Activated naive CD8-positive, alpha-beta T cell treated with anti-CD3 and anti-CD28 coated beads, Interleukin-2, amount 50 U/mL, for 24 hours (primary cell): ENCODE data around the gene PRPH.

ENCODE experiments used
- ATAC-seq: fragments of 150-1000 bp; cut with Tn5 transposase; one replicate; pipeline ENCODE4 v1.10.0; 2021
- DNase-seq: peaks from one replicate; pipeline ENCODE4 v3.0.0; 2021
- H3K27ac Mint-ChIP-seq: one replicate; pipeline ENCODE4 v1.8.0; 2021; ENCODE audit warnings: mild to moderate bottlenecking, mixed read lengths
- H3K27me3 Mint-ChIP-seq: one replicate; pipeline ENCODE4 v1.8.0; 2021; ENCODE audit warnings: mixed read lengths
- H3K36me3 Mint-ChIP-seq: one replicate; pipeline ENCODE4 v1.8.0; 2021; ENCODE audit warnings: low read depth, mixed read lengths
- H3K4me1 Mint-ChIP-seq: one replicate; pipeline ENCODE4 v1.8.0; 2021; ENCODE audit warnings: mixed read lengths
- H3K4me3 Mint-ChIP-seq: one replicate; pipeline ENCODE4 v1.8.0; 2021; ENCODE audit warnings: mild to moderate bottlenecking, moderate library complexity, mixed read lengths
- H3K9me3 Mint-ChIP-seq: one replicate; pipeline ENCODE4 v1.8.0; 2021; ENCODE audit warnings: mixed read lengths

PRPH gene

DNA sequence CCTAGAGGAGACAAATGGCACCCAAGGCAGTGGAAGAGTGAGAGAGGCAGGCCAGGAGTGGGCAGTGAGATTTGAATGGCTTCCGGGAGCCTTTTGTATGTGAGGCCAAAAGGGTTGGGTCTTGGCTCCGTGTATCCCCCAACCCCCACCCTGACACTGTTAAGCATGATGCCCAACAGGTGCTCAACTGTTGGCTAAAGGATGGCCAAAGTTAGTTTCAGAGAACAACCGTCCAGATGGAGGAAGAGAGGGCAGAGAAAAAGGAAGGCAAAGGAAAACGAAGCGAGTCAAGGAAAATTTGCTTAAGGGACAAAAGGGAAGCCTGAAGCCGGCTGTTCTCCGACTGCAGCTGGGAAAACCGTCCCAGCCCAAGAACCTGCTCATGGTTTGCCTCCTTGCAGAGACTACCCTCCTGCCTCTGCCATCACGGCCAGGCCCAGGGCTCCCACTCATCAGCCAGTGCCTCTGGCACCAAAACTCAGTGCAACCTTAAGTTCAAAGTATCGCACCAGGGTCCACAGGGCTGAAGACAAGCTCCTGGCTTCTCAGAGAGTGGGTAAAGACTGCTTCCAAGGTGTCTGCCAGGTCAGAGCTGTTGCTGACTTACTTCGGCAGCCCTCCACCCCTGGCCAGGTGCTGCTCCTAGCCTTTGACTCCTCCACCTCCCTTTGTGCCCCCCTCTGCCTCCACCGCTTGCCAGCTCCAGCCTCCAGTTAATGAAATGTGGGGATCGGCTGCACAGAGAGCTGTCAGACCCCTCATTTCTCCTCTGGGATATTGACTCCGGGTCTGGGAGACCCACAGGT is 46.2 kb downstream of the PRPH start:
- H3K27me3 Mint-ChIP-seq = peaks cover 76% of the 10 kb centered on the region
- no peak overlapping the region for H3K27ac Mint-ChIP-seq
- DNase-seq (no peak), ATAC-seq (no peak)
- H3K4me1 Mint-ChIP-seq = peaks cover 40% of the 10 kb centered on the region
- no peaks in the 10 kb centered on the region for H3K9me3 Mint-ChIP-seq
- no peak overlapping the region for H3K4me3 Mint-ChIP-seq
- H3K36me3 Mint-ChIP-seq = no peaks in the 10 kb centered on the region

DNA sequence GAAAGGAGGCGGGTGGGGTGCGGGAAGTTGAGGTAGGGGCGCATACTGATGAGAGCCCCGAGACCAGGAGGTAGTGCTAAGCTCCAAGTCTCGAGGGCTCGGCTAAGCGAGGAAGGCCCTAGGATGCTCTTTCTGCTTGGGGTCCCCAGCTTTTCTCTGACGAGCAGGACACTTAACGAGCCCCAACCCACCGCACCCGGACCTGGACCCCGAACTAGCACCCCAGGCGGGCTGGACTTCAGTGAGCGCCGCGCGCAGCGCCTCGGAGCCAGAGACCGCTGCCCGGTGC is 46.8 kb downstream of the PRPH start:
- Mint-ChIP-seq H3K27ac (no peak overlapping the region), H3K27me3 (peaks cover 78% of the 10 kb centered on the region), H3K36me3 (no peaks in the 10 kb centered on the region), H3K4me1 (peaks cover 44% of the 10 kb centered on the region), H3K9me3 (no peaks in the 10 kb centered on the region), H3K4me3 (no peak overlapping the region)
- ATAC-seq (no peak), DNase-seq (no peak)

DNA sequence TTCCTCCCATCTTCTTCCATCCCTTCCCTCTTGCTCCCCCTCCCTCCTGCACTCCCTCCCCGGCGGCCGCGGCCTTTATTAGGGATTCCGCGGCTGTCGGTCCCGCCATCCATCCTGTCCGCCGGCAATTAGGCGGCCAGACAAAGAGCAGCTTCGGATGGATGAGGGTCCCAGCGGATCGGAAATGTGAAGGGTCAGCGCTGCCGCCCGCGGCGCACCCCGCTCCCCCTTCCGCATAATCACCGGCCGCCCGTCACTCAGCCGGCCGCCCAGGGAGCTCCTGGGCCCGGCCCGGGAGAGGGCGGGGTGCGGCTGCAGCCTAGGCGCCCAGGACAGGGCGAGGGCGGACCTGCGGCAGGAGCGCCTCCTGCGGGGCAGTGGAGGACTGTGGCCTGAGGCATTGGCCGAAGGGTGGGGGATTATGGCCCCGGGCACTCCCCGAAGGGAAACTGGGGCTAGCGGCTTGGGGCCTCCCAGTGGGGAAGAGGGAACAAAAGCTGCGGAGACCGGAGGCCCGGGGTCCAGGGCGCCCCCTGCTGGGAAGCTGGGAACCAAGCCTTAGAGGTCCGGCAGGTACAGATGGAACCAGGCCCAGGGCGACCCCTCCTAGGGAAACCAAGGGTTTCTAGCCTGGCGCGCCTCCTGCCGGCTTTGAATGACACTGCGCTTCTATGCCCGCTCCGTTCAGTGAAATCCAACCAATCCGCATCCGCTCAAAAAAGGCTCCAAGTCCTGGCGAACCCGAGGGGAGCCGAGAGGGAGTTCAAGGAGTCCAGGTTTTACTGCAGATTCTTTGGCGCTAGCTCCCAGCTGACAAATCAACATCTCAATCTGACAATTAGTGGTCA is 47.3 kb downstream of the PRPH start:
- H3K4me3 Mint-ChIP-seq = peak overlapping the region; percentile 66
- DNase-seq (peak; percentile 92), ATAC-seq (peak; percentile 76)
- H3K27ac Mint-ChIP-seq = no peak overlapping the region
- no peaks in the 10 kb centered on the region for H3K9me3 Mint-ChIP-seq
- peaks cover 77% of the 10 kb centered on the region for H3K27me3 Mint-ChIP-seq
- peaks cover 44% of the 10 kb centered on the region for H3K4me1 Mint-ChIP-seq
- no peaks in the 10 kb centered on the region for H3K36me3 Mint-ChIP-seq

DNA sequence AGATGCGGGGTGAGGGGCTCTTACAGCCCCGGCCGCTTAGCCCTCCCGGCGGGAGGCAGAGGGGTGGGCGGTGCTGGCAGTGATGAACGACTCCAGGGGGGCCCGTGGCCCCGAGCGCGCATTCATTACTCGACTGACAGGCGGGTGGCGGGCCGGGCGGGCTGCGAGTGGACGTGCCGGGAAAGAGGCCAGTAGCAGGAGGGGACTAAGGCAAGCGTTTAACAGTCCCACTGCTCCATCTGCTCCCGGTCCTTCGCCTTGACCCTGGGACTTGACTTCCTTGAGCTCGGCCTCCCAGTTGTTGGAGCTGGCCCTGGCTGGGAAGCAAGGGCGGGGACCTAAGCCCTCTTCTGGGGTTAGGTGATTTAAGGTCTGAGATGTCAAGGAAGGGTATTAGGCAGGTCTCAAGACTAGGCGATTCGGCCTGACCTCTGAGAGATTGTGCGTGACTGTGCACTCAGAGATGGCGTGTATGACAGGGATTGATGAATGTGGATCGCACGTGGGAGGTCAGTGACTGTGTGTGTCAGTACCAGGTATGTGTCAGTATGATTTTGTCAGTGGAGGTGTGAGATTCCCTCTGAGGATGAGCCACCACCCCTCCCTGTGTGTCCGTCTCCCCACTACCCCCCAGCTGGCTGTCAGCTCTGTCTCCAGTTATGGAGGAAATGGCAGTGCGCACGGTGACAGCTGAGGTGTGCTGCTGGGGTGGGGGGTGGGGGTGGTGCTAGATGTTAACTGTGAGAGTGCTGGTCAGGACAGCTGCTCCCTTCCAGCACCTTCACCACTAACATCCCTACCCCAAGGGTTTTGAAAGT is 48.2 kb downstream of the PRPH start:
- ATAC-seq = peak; percentile 40
- H3K4me1 Mint-ChIP-seq = peaks cover 40% of the 10 kb centered on the region

DNA sequence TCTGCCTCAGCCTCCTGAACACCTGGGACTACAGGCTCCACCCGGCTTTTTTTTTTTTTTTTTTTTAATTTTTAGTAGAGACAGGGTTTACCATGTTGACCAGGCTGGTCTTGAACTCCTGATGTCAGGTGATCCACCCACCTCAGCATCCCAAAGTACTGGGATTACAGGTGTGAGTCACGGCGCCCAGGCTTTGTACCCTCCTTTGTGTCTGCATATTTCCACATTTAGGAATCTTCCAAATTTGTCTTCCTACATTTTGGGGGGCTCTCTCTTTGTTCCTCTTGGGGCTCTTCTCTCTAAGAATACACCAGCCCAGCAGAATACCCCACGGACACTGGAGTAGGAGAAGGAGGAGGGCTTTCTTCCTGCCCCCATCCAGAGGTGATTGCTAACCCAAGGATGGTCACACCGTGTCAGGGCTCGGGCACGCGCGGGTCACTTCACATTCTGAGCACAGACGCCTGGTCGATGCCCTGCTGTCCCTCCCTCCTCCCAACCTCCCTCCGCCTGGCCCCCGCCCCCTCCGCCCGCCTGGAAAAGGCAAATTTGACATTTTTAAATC is 49.6 kb downstream of the PRPH start:
- Mint-ChIP-seq H3K36me3 (no peaks in the 10 kb centered on the region), H3K4me1 (peaks cover 41% of the 10 kb centered on the region), H3K27ac (no peak overlapping the region), H3K4me3 (no peak overlapping the region), H3K9me3 (no peaks in the 10 kb centered on the region), H3K27me3 (peaks cover 72% of the 10 kb centered on the region)
- ATAC-seq = no peak
- DNase-seq = no peak

More for the DNA sequence above, 48.2 kb downstream of the PRPH start:
- H3K36me3 Mint-ChIP-seq = no peaks in the 10 kb centered on the region
- H3K9me3 Mint-ChIP-seq = no peaks in the 10 kb centered on the region
- no peak for DNase-seq
- H3K27ac Mint-ChIP-seq = peak overlapping the region; percentile 16
- peaks cover 77% of the 10 kb centered on the region for H3K27me3 Mint-ChIP-seq
- peak overlapping the region; percentile 66 for H3K4me3 Mint-ChIP-seq

DNA sequence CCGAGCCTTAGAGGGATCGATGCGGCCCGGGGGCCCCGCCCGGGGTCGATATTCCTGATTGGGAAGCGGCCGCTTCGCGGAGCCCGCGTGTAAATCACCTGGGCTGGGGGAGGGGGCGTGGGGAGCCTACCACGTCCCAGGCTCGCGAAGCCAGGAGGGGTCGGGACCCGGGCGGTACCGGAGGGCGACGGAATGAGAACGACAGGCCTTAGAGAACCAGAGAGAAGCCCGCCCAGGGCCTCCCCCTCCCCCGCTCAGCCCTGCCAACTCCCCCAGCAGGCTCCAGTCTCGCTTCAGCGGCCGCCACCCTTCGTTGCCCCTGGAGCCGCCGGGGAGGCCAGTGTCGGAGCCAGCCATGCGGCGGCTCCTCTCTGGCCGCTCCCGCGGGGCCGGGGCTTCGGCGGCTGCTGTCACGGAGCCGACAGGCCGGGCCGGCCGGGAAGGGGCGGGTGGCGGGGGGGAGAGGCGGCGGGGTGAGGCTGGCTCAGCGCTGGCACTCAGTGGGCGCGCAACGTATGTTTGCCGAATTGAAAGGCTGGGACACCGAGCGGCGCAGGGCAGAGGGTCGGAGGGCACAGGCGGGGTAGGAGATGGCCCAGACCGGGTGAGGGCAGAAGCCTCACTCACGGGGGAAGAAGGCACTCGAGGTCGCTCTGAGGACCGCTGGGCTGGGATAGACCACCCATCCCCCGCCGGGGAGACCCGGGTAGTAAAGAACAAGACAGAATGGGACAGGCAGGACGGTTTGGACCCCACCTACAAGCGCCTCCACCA is 50.3 kb downstream of the PRPH start:
- no peak overlapping the region for H3K27ac Mint-ChIP-seq
- DNase-seq (no peak), ATAC-seq (no peak)
- H3K36me3 Mint-ChIP-seq = no peaks in the 10 kb centered on the region
- H3K4me3 Mint-ChIP-seq = peak overlapping the region; percentile 49
- peaks cover 41% of the 10 kb centered on the region for H3K4me1 Mint-ChIP-seq
- H3K9me3 Mint-ChIP-seq = no peaks in the 10 kb centered on the region
- peaks cover 69% of the 10 kb centered on the region for H3K27me3 Mint-ChIP-seq

GRCh38 chr12:49345825-49346658 is 51.1 kb downstream of the PRPH start:
- peaks cover 66% of the 10 kb centered on the region for H3K27me3 Mint-ChIP-seq
- ATAC-seq (no peak), DNase-seq (no peak)
- H3K4me1 Mint-ChIP-seq = peaks cover 41% of the 10 kb centered on the region
- no peak overlapping the region for H3K27ac Mint-ChIP-seq
- no peaks in the 10 kb centered on the region for H3K36me3 Mint-ChIP-seq
- H3K9me3 Mint-ChIP-seq = no peaks in the 10 kb centered on the region
- peak overlapping the region; percentile 49 for H3K4me3 Mint-ChIP-seq

- ATAC-seq (peak; percentile 27), DNase-seq (no peak)
- Mint-ChIP-seq H3K27me3 (peaks cover 61% of the 10 kb centered on the region), H3K9me3 (no peaks in the 10 kb centered on the region), H3K4me1 (peaks cover 41% of the 10 kb centered on the region), H3K27ac (no peak within 1 kb of the TSS), H3K36me3 (no peaks in the 10 kb centered on the region), H3K4me3 (peak within 1 kb of the TSS; percentile 56)
Observed at GRCh38 chr12:49346659-49347310, 51.8 kb downstream of the PRPH start, which contains the start of gene DNAJC22. Gene DNAJC22, plus strand, starts transcription at chr12:49346888. Its CDS starts 1,985 bp downstream, at chr12:49348873.

DNA sequence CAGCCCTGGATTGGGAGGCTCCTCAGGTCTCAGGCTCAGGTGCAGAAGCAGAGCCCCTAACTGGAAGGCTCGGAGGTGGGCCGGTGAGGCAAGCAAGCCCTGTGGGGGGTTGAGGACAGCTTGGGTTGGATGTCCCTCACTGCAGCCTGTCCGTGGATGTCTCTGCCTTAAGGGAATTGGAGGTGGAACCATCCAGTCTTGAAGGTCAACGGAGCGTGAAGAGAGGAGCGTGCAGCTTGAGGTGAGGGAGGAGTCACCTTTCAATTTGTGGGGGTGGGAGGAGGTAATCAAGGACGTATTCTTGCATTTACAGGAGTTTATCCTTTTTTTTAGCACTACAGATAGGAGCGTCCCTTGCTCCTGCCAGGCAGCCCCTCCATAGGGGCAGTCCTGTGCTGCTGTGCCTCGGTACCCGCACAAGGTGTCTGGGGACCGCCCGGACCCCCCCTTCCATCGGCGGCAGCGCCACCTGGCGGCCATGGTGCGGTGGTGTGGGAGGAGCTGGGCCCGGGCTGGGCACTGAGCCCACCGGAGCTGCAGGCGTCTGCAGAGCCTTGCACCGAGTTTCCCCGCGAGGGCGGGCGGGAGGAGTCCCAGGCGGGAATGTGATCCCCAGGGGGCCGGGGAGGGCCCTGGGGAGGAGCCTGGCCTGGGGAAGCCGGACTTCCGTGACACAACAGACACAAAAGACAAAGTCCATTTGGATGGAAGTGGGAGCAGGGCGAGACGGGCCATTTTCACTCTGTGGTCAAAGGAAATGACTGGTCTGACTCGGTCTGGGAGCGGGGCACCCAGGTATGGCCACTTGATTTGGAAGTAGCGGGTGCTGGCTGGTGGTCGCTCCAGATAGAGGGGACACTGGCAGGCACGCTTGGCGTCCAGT is 52.6 kb downstream of the PRPH start:
- DNase-seq (peak; percentile 87), ATAC-seq (peak; percentile 75)
- Mint-ChIP-seq H3K9me3 (no peaks in the 10 kb centered on the region), H3K4me3 (peak overlapping the region; percentile 56), H3K27me3 (peaks cover 62% of the 10 kb centered on the region), H3K36me3 (no peaks in the 10 kb centered on the region), H3K27ac (no peak overlapping the region), H3K4me1 (peaks cover 41% of the 10 kb centered on the region)
